ENCODE results near the gene AFF3.

DNA sequence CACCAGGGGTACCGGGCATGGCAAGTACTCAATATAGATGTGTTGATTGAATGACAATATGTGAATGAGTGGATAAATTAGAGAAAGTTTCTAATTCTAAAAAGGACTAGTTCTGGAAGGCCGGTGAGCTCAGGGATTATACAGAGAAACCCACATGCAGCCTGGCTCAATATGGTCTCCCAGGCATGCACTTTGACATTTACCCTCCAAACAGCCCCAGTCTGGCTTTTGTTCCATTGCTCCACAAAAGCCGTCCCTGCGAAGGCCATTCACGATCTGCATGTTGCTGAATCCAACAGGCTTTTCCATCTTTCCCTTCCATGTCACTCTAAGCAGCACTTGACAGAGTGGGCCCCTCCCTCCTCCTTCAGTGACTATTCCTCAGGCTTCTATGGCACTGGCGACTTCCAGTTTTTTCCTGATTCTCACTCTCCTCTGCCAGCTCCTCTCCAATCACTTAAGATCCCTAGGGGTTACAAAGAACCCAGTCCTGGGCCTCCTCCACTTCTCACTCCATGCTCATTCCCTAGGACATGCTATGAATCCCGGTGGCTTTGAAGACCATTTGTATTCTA lies 266.7 kb downstream of the AFF3 start:
- TF ChIP-seq RAD21 (IDR thresholded peaks at IDR 0.05; ENCODE audit: low read depth) (no peak), CREB1 (IDR thresholded peaks at IDR 0.05; ENCODE audit: low read depth) (no peak)

All from Ishikawa (cell line).